HPDE6-E6E7 (cell line): ENCODE results near the gene OPRL1.

Experiments
- DNase-seq: peaks from one replicate; pipeline ENCODE4 v3.0.0; 2011; ENCODE audit warnings: missing footprints; ENCODE audit errors: extremely low spot score

The OPRL1 gene

GRCh38 chr20:64071341-64072332, 8.2 kb upstream of the OPRL1 start:
- no peak for DNase-seq

- no peak for DNase-seq
Measured at GRCh38 chr20:64072498-64073063, 7.3 kb upstream of the OPRL1 start.

- DNase-seq, result no peak
Measured at GRCh38 chr20:64073476-64074183, 6.3 kb upstream of the OPRL1 start.

- DNase-seq, result no peak
Measured at GRCh38 chr20:64074184-64074789, 5.6 kb upstream of the OPRL1 start.

- no peak for DNase-seq
Measured at GRCh38 chr20:64074963-64075362, 4.9 kb upstream of the OPRL1 start.

- no peak for DNase-seq
Measured at GRCh38 chr20:64075556-64075955, 4.3 kb upstream of the OPRL1 start.

GRCh38 chr20:64076061-64076997, 3.6 kb upstream of the OPRL1 start:
- no peak for DNase-seq

GRCh38 chr20:64077094-64077493, 2.8 kb upstream of the OPRL1 start:
- no peak for DNase-seq

GRCh38 chr20:64077541-64077875, 2.4 kb upstream of the OPRL1 start:
- DNase-seq, result no peak

GRCh38 chr20:64077876-64078551, 1.9 kb upstream of the OPRL1 start:
- DNase-seq, result no peak

- no peak for DNase-seq
Measured at GRCh38 chr20:64078934-64079272, 979 bp upstream of the OPRL1 start.

GRCh38 chr20:64079273-64080012, 439 bp upstream of the OPRL1 start, which contains the start of gene RGS19:
TSS of gene RGS19 (minus strand) at chr20:64079518. CDS start at chr20:64076886, 2,632 bp downstream.
- no peak for DNase-seq

GRCh38 chr20:64080813-64081623, 1.1 kb downstream of the OPRL1 start:
- DNase-seq, result no peak

- DNase-seq, result no peak
Measured at GRCh38 chr20:64081624-64081964, 1.7 kb downstream of the OPRL1 start.

- no peak for DNase-seq
Measured at GRCh38 chr20:64082126-64082731, 2.3 kb downstream of the OPRL1 start.

- DNase-seq, result no peak
Measured at GRCh38 chr20:64082820-64083377, 3.0 kb downstream of the OPRL1 start.

- DNase-seq, result peak; percentile 77
Measured at GRCh38 chr20:64083378-64083803, 3.5 kb downstream of the OPRL1 start.
